ENCODE results near the gene OSMR.

OSMR gene

GRCh38 chr5:38874948-38875456 is 29.2 kb downstream of the OSMR start:
- DNase-seq: no peak

GRCh38 chr5:38878391-38879077 is 32.7 kb downstream of the OSMR start:
- no peak for DNase-seq

GRCh38 chr5:38879078-38879460 is 33.3 kb downstream of the OSMR start:
- DNase-seq: no peak

GRCh38 chr5:38883842-38884241 is 38.0 kb downstream of the OSMR start:
- no peak for DNase-seq

- DNase-seq: no peak
Measured at GRCh38 chr5:38885208-38885607, 39.4 kb downstream of the OSMR start.

- DNase-seq: no peak
Measured at GRCh38 chr5:38888041-38888440, 42.2 kb downstream of the OSMR start.

GRCh38 chr5:38889424-38889823 is 43.6 kb downstream of the OSMR start:
- no peak for DNase-seq

GRCh38 chr5:38891563-38891962 is 45.8 kb downstream of the OSMR start:
- no peak for DNase-seq

GRCh38 chr5:38892363-38892762 is 46.6 kb downstream of the OSMR start:
- DNase-seq: no peak

GRCh38 chr5:38896760-38897159 is 50.9 kb downstream of the OSMR start:
- no peak for DNase-seq

- no peak for DNase-seq
Measured at GRCh38 chr5:38899936-38900335, 54.1 kb downstream of the OSMR start.

GRCh38 chr5:38905516-38905915 is 59.7 kb downstream of the OSMR start:
- no peak for DNase-seq

- no peak for DNase-seq
Measured at GRCh38 chr5:38906503-38906902, 60.7 kb downstream of the OSMR start.

GRCh38 chr5:38911933-38912332 is 66.1 kb downstream of the OSMR start:
- DNase-seq: no peak

- DNase-seq: no peak
Measured at GRCh38 chr5:38913714-38914113, 67.9 kb downstream of the OSMR start.

GRCh38 chr5:38916802-38917201 is 71.0 kb downstream of the OSMR start:
- no peak for DNase-seq

- no peak for DNase-seq
Measured at GRCh38 chr5:38921174-38921573, 75.4 kb downstream of the OSMR start.

GRCh38 chr5:38922199-38922598 is 76.4 kb downstream of the OSMR start:
- DNase-seq: peak; percentile 61 to 62

GRCh38 chr5:38923661-38924451 is 78.0 kb downstream of the OSMR start:
- no peak for DNase-seq

GRCh38 chr5:38925154-38925925 is 79.5 kb downstream of the OSMR start:
- no peak for DNase-seq

GRCh38 chr5:38926121-38926520 is 80.3 kb downstream of the OSMR start:
- DNase-seq: no peak

GRCh38 chr5:38927470-38927869 is 81.7 kb downstream of the OSMR start:
- DNase-seq: no peak

GRCh38 chr5:38929838-38930237 is 84.0 kb downstream of the OSMR start:
- no peak for DNase-seq

GRCh38 chr5:38931731-38932130 is 85.9 kb downstream of the OSMR start:
- DNase-seq: no peak

All from activated T-cell treated with anti-CD3 and anti-CD28 coated beads, Interleukin-2, amount 50 U/mL, for 48 hours (primary cell).